Mesendoderm (in vitro differentiated cells): ENCODE measurements around the gene UBTD1.

ENCODE experiments used
- DNase-seq: peaks from one replicate; pipeline ENCODE4 v3.0.0; 2013
- H2AK5ac ChIP-seq: 2 replicates; pipeline ENCODE4 v1.6.1; 2013; ENCODE audit warnings: low read length, inconsistent platforms
- H2BK120ac ChIP-seq: 2 replicates; pipeline ENCODE4 v1.6.1; 2013; ENCODE audit warnings: low read depth, mild to moderate bottlenecking, low read length, moderate library complexity, mixed read lengths
- H2BK15ac ChIP-seq: replicated peaks from 2 replicates; pipeline ENCODE4 v1.6.1; 2013; ENCODE audit warnings: low read depth, mild to moderate bottlenecking, moderate library complexity
- H2BK5ac ChIP-seq: 2 replicates; pipeline ENCODE4 v1.6.1; 2013; ENCODE audit warnings: low read length, inconsistent platforms
- H3K18ac ChIP-seq: 2 replicates; pipeline ENCODE4 v1.6.1; 2013; ENCODE audit warnings: mild to moderate bottlenecking, low read length, mixed read lengths
- H3K23ac ChIP-seq: one replicate; pipeline ENCODE4 v1.6.1; 2013; ENCODE audit warnings: low read length
- H3K27ac ChIP-seq: 2 replicates; pipeline ENCODE4 v1.5.1; 2013; ENCODE audit warnings: low read depth, mild to moderate bottlenecking, inconsistent platforms, low read length, moderate library complexity
- H3K27me3 ChIP-seq: 2 replicates; pipeline ENCODE4 v1.6.1; 2013; ENCODE audit warnings: low read length, control low read depth, mild to moderate bottlenecking, inconsistent platforms; ENCODE audit not compliant: insufficient read depth, poor library complexity
- H3K36me3 ChIP-seq: 2 replicates; pipeline ENCODE4 v1.6.1; 2013; ENCODE audit warnings: low read length, inconsistent platforms; ENCODE audit not compliant: control insufficient read depth, insufficient read depth
- H3K4ac ChIP-seq: one replicate; pipeline ENCODE4 v1.6.1; 2013; ENCODE audit warnings: low read depth, mild to moderate bottlenecking, low read length, moderate library complexity
- H3K4me1 ChIP-seq: 2 replicates; pipeline ENCODE4 v1.6.1; 2013; ENCODE audit warnings: low read depth, low read length, inconsistent platforms; ENCODE audit not compliant: control insufficient read depth
- H3K4me2 ChIP-seq: 2 replicates; pipeline ENCODE4 v1.6.1; 2013; ENCODE audit warnings: low read length
- H3K4me3 ChIP-seq: 2 replicates; pipeline ENCODE4 v1.5.1; 2013; ENCODE audit warnings: mild to moderate bottlenecking, low read length
- H3K56ac ChIP-seq: one replicate; pipeline ENCODE4 v1.6.1; 2013; ENCODE audit warnings: low read length
- H3K79me1 ChIP-seq: 2 replicates; pipeline ENCODE4 v1.6.1; 2013; ENCODE audit warnings: low read length, inconsistent platforms
- H3K79me2 ChIP-seq: 2 replicates; pipeline ENCODE4 v1.6.1; 2013; ENCODE audit warnings: mild to moderate bottlenecking, low read length; ENCODE audit not compliant: control insufficient read depth, insufficient read depth
- H3K9ac ChIP-seq: 2 replicates; pipeline ENCODE4 v1.6.1; 2013; ENCODE audit warnings: low read length, inconsistent platforms
- H4K5ac ChIP-seq: one replicate; pipeline ENCODE4 v1.6.1; 2013; ENCODE audit warnings: low read length
- H4K8ac ChIP-seq: one replicate; pipeline ENCODE4 v1.6.1; 2013; ENCODE audit warnings: low read depth, mild to moderate bottlenecking, control low read depth, low read length, moderate library complexity
- WGBS: extraction: QIAGEN DNeasy Blood & Tissue Kit; methylation state at CpG from one replicate; pipeline ENCODE4 v1.1.7; 2013; ENCODE audit warnings: low lambda C conversion rate, missing lambda C conversion rate; ENCODE audit not compliant: insufficient coverage; ENCODE audit errors: extremely low coverage; 5-methylcytosine and 5-hydroxymethylcytosine counted together

UBTD1 gene

DNA sequence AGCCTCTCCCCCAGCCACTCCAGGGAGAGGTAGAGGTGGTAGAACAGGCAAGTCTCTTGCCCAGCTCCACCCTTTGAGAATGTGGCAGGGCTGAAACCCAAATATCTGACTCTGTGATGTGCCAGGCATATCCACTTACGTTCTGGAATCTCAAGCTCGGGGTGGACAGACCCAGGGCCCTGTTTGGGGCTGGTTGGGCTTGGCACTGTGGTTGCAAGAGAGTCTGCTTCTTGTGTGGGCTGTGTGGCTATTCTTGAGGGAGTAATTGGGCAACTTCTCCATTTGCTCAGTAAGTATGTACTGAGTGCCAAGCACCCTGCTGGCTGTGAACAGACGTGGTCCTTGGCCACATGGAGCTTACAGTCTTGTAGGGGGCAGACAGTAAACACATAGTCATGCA lies 4.7 kb downstream of the UBTD1 start:
- no peak overlapping the region for H3K4ac ChIP-seq
- DNase-seq: no peak
- WGBS: no CpG with 5 or more reads among the region's 3 CpGs
- no peak overlapping the region for H3K4me2 ChIP-seq
- no peak overlapping the region for H2BK5ac ChIP-seq
- no peak overlapping the region for H2BK120ac ChIP-seq
- no peak overlapping the region for H3K27ac ChIP-seq
- H2BK15ac ChIP-seq: no peak overlapping the region
- H3K23ac ChIP-seq: no peak overlapping the region
- H3K4me1 ChIP-seq: peaks cover 7% of the 10 kb centered on the region
- H4K8ac ChIP-seq: no peak overlapping the region
- no peaks in the 10 kb centered on the region for H3K27me3 ChIP-seq
- H2AK5ac ChIP-seq: no peak overlapping the region
- H3K18ac ChIP-seq: no peak overlapping the region
- peaks cover 7% of the 10 kb centered on the region for H3K79me2 ChIP-seq
- peaks cover 25% of the 10 kb centered on the region for H3K79me1 ChIP-seq
- H3K56ac ChIP-seq: no peak overlapping the region
- H3K4me3 ChIP-seq: no peak overlapping the region
- no peaks in the 10 kb centered on the region for H3K36me3 ChIP-seq
- H3K9ac ChIP-seq: no peak overlapping the region
- no peak overlapping the region for H4K5ac ChIP-seq

GRCh38 chr10:97505152-97505551 lies 6.4 kb downstream of the UBTD1 start:
- Histone ChIP-seq H3K23ac (no peak overlapping the region), H3K4me1 (peaks cover 4% of the 10 kb centered on the region), H2BK15ac (no peak overlapping the region), H2AK5ac (no peak overlapping the region), H3K9ac (no peak overlapping the region), H3K18ac (no peak overlapping the region), H3K36me3 (no peaks in the 10 kb centered on the region), H4K5ac (no peak overlapping the region), H3K79me2 (peaks cover 7% of the 10 kb centered on the region), H3K4me2 (no peak overlapping the region), H3K27ac (no peak overlapping the region), H2BK5ac (no peak overlapping the region), H3K4ac (no peak overlapping the region), H3K4me3 (no peak overlapping the region), H3K27me3 (no peaks in the 10 kb centered on the region), H3K79me1 (peaks cover 31% of the 10 kb centered on the region), H4K8ac (no peak overlapping the region), H2BK120ac (no peak overlapping the region), H3K56ac (no peak overlapping the region)
- DNase-seq: no peak
- WGBS: no CpG with 5 or more reads among the region's 1 CpG

GRCh38 chr10:97506199-97506991 lies 7.7 kb downstream of the UBTD1 start:
- no peak overlapping the region for H3K56ac ChIP-seq
- H3K79me2 ChIP-seq: peaks cover 4% of the 10 kb centered on the region
- H4K8ac ChIP-seq: no peak overlapping the region
- H3K4me3 ChIP-seq: no peak overlapping the region
- no peak overlapping the region for H2BK120ac ChIP-seq
- WGBS: no CpG with 5 or more reads among the region's 3 CpGs
- H3K36me3 ChIP-seq: no peaks in the 10 kb centered on the region
- H4K5ac ChIP-seq: no peak overlapping the region
- H3K27me3 ChIP-seq: no peaks in the 10 kb centered on the region
- H3K79me1 ChIP-seq: peaks cover 30% of the 10 kb centered on the region
- no peak overlapping the region for H2AK5ac ChIP-seq
- DNase-seq: no peak
- no peak overlapping the region for H3K18ac ChIP-seq
- peaks cover 2% of the 10 kb centered on the region for H3K4me1 ChIP-seq
- no peak overlapping the region for H2BK15ac ChIP-seq
- no peak overlapping the region for H3K23ac ChIP-seq
- no peak overlapping the region for H3K4me2 ChIP-seq
- H3K9ac ChIP-seq: no peak overlapping the region
- no peak overlapping the region for H3K27ac ChIP-seq
- no peak overlapping the region for H3K4ac ChIP-seq
- H2BK5ac ChIP-seq: no peak overlapping the region

GRCh38 chr10:97508342-97508741 lies 9.6 kb downstream of the UBTD1 start:
- H3K27ac ChIP-seq: no peak overlapping the region

DNA sequence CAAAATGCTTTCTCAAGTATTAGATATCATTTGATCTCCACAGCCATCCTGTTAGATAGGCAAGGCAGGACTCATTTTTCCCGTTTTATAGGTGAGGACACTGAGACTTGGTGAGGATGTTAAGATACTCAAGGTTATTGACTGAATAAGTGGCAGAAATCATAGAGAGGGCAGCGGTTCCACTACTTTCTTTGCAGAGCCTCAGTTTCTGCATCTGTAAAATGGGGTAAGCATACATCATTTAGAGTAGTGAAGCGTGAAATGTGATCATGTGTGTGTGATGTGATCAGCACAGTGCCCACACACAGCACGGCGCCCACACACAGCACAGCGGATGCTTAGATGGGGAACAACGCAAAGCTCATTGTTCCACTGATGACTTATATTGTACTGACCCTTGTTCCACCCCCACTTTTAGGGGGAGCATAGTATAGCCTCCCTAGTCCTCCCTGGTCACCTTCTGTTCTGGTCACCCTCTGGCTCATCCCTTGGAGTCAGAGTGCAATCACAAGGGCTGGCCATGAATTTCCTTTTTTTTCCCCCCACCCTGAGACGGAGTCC lies 10.5 kb downstream of the UBTD1 start:
- no peak overlapping the region for H3K23ac ChIP-seq
- H3K4ac ChIP-seq: no peak overlapping the region
- no peak overlapping the region for H3K18ac ChIP-seq
- H2BK5ac ChIP-seq: no peak overlapping the region
- no peak overlapping the region for H4K5ac ChIP-seq
- H3K79me1 ChIP-seq: peaks cover 20% of the 10 kb centered on the region
- no peak overlapping the region for H4K8ac ChIP-seq
- DNase-seq: no peak
- no peak overlapping the region for H2AK5ac ChIP-seq
- no peaks in the 10 kb centered on the region for H3K36me3 ChIP-seq
- H3K56ac ChIP-seq: no peak overlapping the region
- H3K4me2 ChIP-seq: no peak overlapping the region
- no peak overlapping the region for H2BK120ac ChIP-seq
- no peak overlapping the region for H3K9ac ChIP-seq
- H3K27me3 ChIP-seq: no peaks in the 10 kb centered on the region
- no peak overlapping the region for H3K4me3 ChIP-seq
- no peak overlapping the region for H3K27ac ChIP-seq
- WGBS: no CpG with 5 or more reads among the region's 8 CpGs
- H3K4me1 ChIP-seq: peaks cover 2% of the 10 kb centered on the region
- peaks cover 6% of the 10 kb centered on the region for H3K79me2 ChIP-seq
- H2BK15ac ChIP-seq: no peak overlapping the region

More at GRCh38 chr10:97508342-97508741, 9.6 kb downstream of the UBTD1 start:
- H4K5ac ChIP-seq: no peak overlapping the region
- H2BK120ac ChIP-seq: no peak overlapping the region
- no peaks in the 10 kb centered on the region for H3K36me3 ChIP-seq
- no peak overlapping the region for H3K23ac ChIP-seq
- H3K79me1 ChIP-seq: peaks cover 27% of the 10 kb centered on the region
- H3K4ac ChIP-seq: no peak overlapping the region
- H3K9ac ChIP-seq: no peak overlapping the region
- no peak overlapping the region for H3K4me3 ChIP-seq
- H2BK15ac ChIP-seq: no peak overlapping the region
- no peak overlapping the region for H3K18ac ChIP-seq
- no peak overlapping the region for H2BK5ac ChIP-seq
- H2AK5ac ChIP-seq: no peak overlapping the region
- H3K79me2 ChIP-seq: peaks cover 6% of the 10 kb centered on the region
- no CpG with 5 or more reads among the region's 1 CpG for WGBS
- H3K56ac ChIP-seq: no peak overlapping the region
- DNase-seq: peak; percentile 65
- H3K4me1 ChIP-seq: peaks cover 2% of the 10 kb centered on the region
- H3K27me3 ChIP-seq: no peaks in the 10 kb centered on the region
- H3K4me2 ChIP-seq: no peak overlapping the region
- H4K8ac ChIP-seq: no peak overlapping the region
